ENCODE results near the gene ARHGEF10L. TPM values are rescaled to one million over a fixed set of nuclear protein-coding genes. Genes with fewer than 3 reads are reported as not detected.

ARHGEF10L gene
- total RNA-seq, 4 donors from 2014 or later: 65.0 to 136 (median 94.1) TPM

DNA sequence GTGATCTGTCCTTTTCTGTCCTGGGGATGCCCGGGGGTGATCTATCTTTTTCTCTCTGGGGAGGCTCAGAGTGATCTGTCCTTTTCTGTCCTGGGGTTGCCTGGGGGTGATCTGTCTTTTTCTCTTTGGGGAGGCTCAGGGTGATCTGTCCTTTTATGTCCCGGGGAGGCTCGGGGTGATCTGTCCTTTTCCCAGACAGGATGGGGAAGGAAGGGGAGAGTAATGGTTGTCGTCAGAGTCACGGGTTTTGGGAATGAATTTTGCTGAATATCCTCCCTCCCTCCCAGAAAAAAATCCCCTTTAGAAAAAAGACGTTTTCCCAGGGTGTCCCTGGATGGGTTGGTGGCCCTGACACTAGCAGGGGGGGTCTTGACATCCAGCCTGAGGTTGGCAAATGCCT lies 91.5 kb downstream of the ARHGEF10L start:
- H3K27me3 ChIP-seq: no peaks in the 10 kb centered on the region
- peaks cover 16% of the 10 kb centered on the region for H3K4me1 ChIP-seq
- DNase-seq (ENCODE audit: low spot score in 2 of 2): no peak
- 70% methylated on average over 6 of the region's 6 CpGs for WGBS
- no peaks in the 10 kb centered on the region for H3K9me3 ChIP-seq
- peak overlapping the region; percentile 50 for H3K27ac ChIP-seq
- no peak overlapping the region for H3K4me3 ChIP-seq
- TF ChIP-seq POLR2AphosphoS5 (IDR thresholded peaks at IDR 0.05) (no peak), POLR2A (IDR thresholded peaks at IDR 0.05) (no peak), CTCF (IDR thresholded peaks at IDR 0.05) (no peak), EP300 (IDR thresholded peaks at IDR 0.05) (no peak)
- peaks cover 80% of the 10 kb centered on the region for H3K36me3 ChIP-seq

- no peaks in the 10 kb centered on the region for H3K27me3 ChIP-seq
Observed at GRCh38 chr1:17631410-17631809, 91.9 kb downstream of the ARHGEF10L start.

GRCh38 chr1:17632106-17632505 lies 92.6 kb downstream of the ARHGEF10L start:
- no peak for TF ChIP-seq POLR2AphosphoS5 (IDR thresholded peaks at IDR 0.05)
- H3K4me1 ChIP-seq: peaks cover 16% of the 10 kb centered on the region
- DNase-seq (ENCODE audit: low spot score in 2 of 2): no peak
- H3K4me3 ChIP-seq: no peak overlapping the region
- H3K9me3 ChIP-seq: no peaks in the 10 kb centered on the region
- no peaks in the 10 kb centered on the region for H3K27me3 ChIP-seq
- H3K27ac ChIP-seq: no peak overlapping the region
- H3K36me3 ChIP-seq: peaks cover 82% of the 10 kb centered on the region
- WGBS: 97% methylated on average over 18 of the region's 19 CpGs

More at GRCh38 chr1:17631410-17631809, 91.9 kb downstream of the ARHGEF10L start:
- no peak for DNase-seq (ENCODE audit: low spot score in 2 of 2)
- H3K4me1 ChIP-seq: peaks cover 16% of the 10 kb centered on the region
- WGBS: 100% methylated on average over 2 of the region's 8 CpGs
- TF ChIP-seq EP300 (IDR thresholded peaks at IDR 0.05): no peak
- H3K9me3 ChIP-seq: no peaks in the 10 kb centered on the region
- peaks cover 80% of the 10 kb centered on the region for H3K36me3 ChIP-seq
- H3K27ac ChIP-seq: no peak overlapping the region
- no peak overlapping the region for H3K4me3 ChIP-seq

DNA sequence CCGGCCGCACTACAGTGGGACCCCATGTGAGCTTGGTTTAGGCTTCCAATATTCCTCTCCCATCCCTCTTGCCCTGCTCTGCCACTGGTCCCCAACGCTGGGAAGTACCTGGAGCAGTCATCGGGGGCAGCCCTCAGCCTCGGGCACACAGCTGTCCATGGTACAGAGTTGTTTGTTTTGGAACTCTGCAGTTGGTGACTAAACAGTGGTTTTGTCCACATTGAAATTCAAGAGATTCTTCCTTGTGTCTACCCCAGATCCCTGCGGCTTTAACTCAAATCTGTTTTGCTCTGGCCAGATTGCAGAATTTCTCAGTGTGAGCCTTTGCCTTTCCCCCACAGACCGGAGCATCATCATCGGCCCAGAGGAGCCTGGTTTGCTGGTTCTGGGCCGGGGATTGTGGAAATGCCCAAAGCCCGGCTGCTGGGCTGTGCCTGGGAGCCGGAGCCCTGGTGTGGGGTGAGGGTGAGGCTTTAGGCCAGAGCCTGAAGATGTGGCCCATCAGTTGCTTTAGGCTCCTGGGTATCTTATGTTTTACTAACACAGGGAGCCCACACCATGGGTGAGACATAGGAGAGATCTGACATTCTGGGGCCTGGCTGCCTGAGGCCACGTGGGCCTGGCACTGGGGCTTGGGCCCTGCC lies 93.2 kb downstream of the ARHGEF10L start:
- TF ChIP-seq CTCF (IDR thresholded peaks at IDR 0.05) (no peak), EP300 (IDR thresholded peaks at IDR 0.05) (no peak), POLR2AphosphoS5 (IDR thresholded peaks at IDR 0.05) (no peak), POLR2A (IDR thresholded peaks at IDR 0.05) (no peak)
- H3K36me3 ChIP-seq: peaks cover 82% of the 10 kb centered on the region
- H3K27me3 ChIP-seq: no peaks in the 10 kb centered on the region
- H3K27ac ChIP-seq: no peak overlapping the region
- H3K4me3 ChIP-seq: no peak overlapping the region
- H3K9me3 ChIP-seq: no peaks in the 10 kb centered on the region
- no peak for DNase-seq (ENCODE audit: low spot score in 2 of 2)
- 80% methylated on average over 11 of the region's 12 CpGs for WGBS
- H3K4me1 ChIP-seq: peaks cover 16% of the 10 kb centered on the region

DNA sequence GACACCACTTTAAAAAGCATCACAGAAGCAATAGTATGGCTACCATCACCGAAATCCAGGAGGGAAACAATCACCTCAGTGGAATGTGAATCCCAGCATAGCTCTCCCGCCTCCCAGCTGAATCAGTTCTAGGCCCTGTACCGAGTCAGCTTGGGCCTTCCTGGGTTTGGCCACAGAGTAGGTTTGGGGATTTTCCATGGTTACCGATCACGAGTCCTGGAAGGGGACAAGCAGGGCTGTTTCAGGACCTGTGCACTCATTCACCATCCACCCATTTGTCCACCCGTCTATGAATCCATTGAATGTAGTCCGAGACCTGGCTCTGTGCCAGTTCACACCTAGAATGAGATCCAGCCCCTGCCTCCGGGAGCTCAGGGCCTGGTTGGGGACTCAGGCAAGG lies 94.2 kb downstream of the ARHGEF10L start:
- H3K36me3 ChIP-seq: peaks cover 83% of the 10 kb centered on the region
- 77% methylated on average over 6 of the region's 8 CpGs for WGBS
- H3K9me3 ChIP-seq: no peaks in the 10 kb centered on the region
- no peak overlapping the region for H3K27ac ChIP-seq
- no peak overlapping the region for H3K4me3 ChIP-seq
- H3K4me1 ChIP-seq: peaks cover 16% of the 10 kb centered on the region
- H3K27me3 ChIP-seq: no peaks in the 10 kb centered on the region
- no peak for DNase-seq (ENCODE audit: low spot score in 2 of 2)
- TF ChIP-seq POLR2A (IDR thresholded peaks at IDR 0.05) (no peak), CTCF (IDR thresholded peaks at IDR 0.05) (no peak), POLR2AphosphoS5 (IDR thresholded peaks at IDR 0.05) (no peak), EP300 (IDR thresholded peaks at IDR 0.05) (no peak)

GRCh38 chr1:17635276-17635675 lies 95.8 kb downstream of the ARHGEF10L start:
- Histone ChIP-seq H3K9me3 (no peaks in the 10 kb centered on the region), H3K4me1 (peaks cover 8% of the 10 kb centered on the region), H3K36me3 (peaks cover 90% of the 10 kb centered on the region), H3K27ac (no peak overlapping the region), H3K27me3 (no peaks in the 10 kb centered on the region), H3K4me3 (no peak overlapping the region)
- WGBS: 74% methylated on average over 5 of the region's 5 CpGs
- DNase-seq (ENCODE audit: low spot score in 2 of 2): no peak
- TF ChIP-seq CTCF (IDR thresholded peaks at IDR 0.05) (no peak), EP300 (IDR thresholded peaks at IDR 0.05) (no peak), POLR2AphosphoS5 (IDR thresholded peaks at IDR 0.05) (no peak), POLR2A (IDR thresholded peaks at IDR 0.05) (no peak)
